Endodermal cell (in vitro differentiated cells): ENCODE measurements around the gene SEPSECS. TPM values are rescaled to one million over a fixed set of nuclear protein-coding genes. Genes with fewer than 3 reads are reported as not detected.

ENCODE experiments used
- DNase-seq: peaks from one replicate; pipeline ENCODE4 v3.0.0-alpha.2; 2017
- H3K27ac ChIP-seq: 2 replicates; pipeline ENCODE4 v1.5.1; 2013; ENCODE audit warnings: mild to moderate bottlenecking, low read depth, low read length, moderate library complexity
- H3K27me3 ChIP-seq: 2 replicates; pipeline ENCODE4 v1.6.1; 2013; ENCODE audit warnings: mild to moderate bottlenecking, low read length, moderate library complexity; ENCODE audit not compliant: insufficient read depth, control insufficient read depth, poor library complexity, severe bottlenecking
- H3K36me3 ChIP-seq: 2 replicates; pipeline ENCODE4 v1.7.0; 2013; ENCODE audit warnings: mild to moderate bottlenecking, low read length, moderate library complexity; ENCODE audit not compliant: control insufficient read depth, insufficient read depth
- H3K4me1 ChIP-seq: one replicate; pipeline ENCODE4 v1.7.0; 2013; ENCODE audit warnings: low read length; ENCODE audit not compliant: control insufficient read depth, insufficient read depth
- H3K4me3 ChIP-seq: 2 replicates; pipeline ENCODE4 v1.5.1; 2013; ENCODE audit warnings: mild to moderate bottlenecking, low read length, moderate library complexity
- H3K9ac ChIP-seq: 2 replicates; pipeline ENCODE4 v1.6.1; 2013; ENCODE audit warnings: mild to moderate bottlenecking, low read length, moderate library complexity; ENCODE audit not compliant: poor library complexity, severe bottlenecking; ENCODE audit errors: extremely low read depth
- H3K9me3 ChIP-seq: 2 replicates; pipeline ENCODE4 v1.6.1; 2013; ENCODE audit warnings: mild to moderate bottlenecking, low read length, moderate library complexity; ENCODE audit not compliant: control insufficient read depth
- H3K27ac Mint-ChIP-seq: 2 replicates; pipeline ENCODE4 v1.8.0; 2020; ENCODE audit warnings: mixed read lengths
- H3K27me3 Mint-ChIP-seq: 2 replicates; pipeline ENCODE4 v1.8.0; 2021; ENCODE audit warnings: mild to moderate bottlenecking, mixed read lengths; ENCODE audit not compliant: insufficient read depth
- H3K36me3 Mint-ChIP-seq: 2 replicates; pipeline ENCODE4 v1.8.0; 2020; ENCODE audit warnings: low read depth, mixed read lengths
- H3K4me1 Mint-ChIP-seq: 2 replicates; pipeline ENCODE4 v1.8.0; 2020; ENCODE audit warnings: mixed read lengths
- H3K4me3 Mint-ChIP-seq: 2 replicates; pipeline ENCODE4 v1.8.0; 2020; ENCODE audit warnings: mild to moderate bottlenecking, moderate library complexity, mixed read lengths
- H3K9me3 Mint-ChIP-seq: 2 replicates; pipeline ENCODE4 v1.8.0; 2020; ENCODE audit warnings: mild to moderate bottlenecking, mixed read lengths
- WGBS, 2 experiments: methylation state at CpG; one replicate each; pipeline versions ENCODE4 v1.1.5 to v1.1.7; 2013; ENCODE audit warnings: missing lambda C conversion rate in 2 of 2, mixed read lengths in 1 of 2; ENCODE audit not compliant: insufficient coverage in 1 of 2, insufficient read length in 1 of 2; 5-methylcytosine and 5-hydroxymethylcytosine counted together
- total RNA-seq, 2 donors: library from RNA; stranded (reverse); fragmentation: NEBNext Ultra II Directional in 1 of 2; extraction: Animal tissue kit (Norgen Biotek cat#: 25700) in 1 of 2; gene quantifications; 2 replicates in 1 of 2; 3 replicates in 1 of 2; pipeline ENCODE4 v1.2.1, GENCODE V29; 2021
- TF ChIP-seq, protein P1 (sequence below): fragments of 200-600 bp; sonication (generic); conservative IDR thresholded peaks from 2 replicates; pipeline ENCODE4 v1.5.0; 2021; ENCODE audit warnings: antibody characterized with exemption, mild to moderate bottlenecking

The SEPSECS gene
- total RNA-seq, 2 donors from 2014 or later = 5.9 to 12.6 TPM

DNA sequence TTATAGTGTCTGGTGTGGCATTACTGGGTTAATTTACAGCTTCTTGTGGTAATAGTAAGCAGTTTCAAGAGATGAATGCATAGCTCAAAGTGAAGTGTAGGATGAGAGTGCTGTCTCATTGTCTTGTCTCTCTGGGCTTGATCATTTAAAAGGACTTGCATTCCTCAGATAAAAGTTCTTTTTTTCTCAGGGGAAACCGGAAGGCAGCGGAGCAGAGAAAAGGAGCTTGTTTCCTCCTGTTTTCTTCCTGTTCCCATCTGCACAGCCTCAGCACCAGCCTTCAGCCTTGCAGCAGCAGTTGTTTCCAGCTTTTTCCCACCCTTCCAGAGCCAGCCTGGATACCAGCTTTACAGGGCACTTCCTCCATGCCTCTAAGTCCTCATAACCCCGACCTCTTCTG, 68.1 kb downstream of the SEPSECS start:
- Mint-ChIP-seq H3K9me3 (peaks cover 19% of the 10 kb centered on the region), H3K36me3 (no peaks in the 10 kb centered on the region), H3K4me1 (peaks cover 9% of the 10 kb centered on the region), H3K27me3 (peaks cover 9% of the 10 kb centered on the region), H3K27ac (peak overlapping the region; percentile 54), H3K4me3 (no peak overlapping the region)
- Histone ChIP-seq H3K9ac (no peak overlapping the region), H3K36me3 (no peaks in the 10 kb centered on the region), H3K9me3 (peaks cover 13% of the 10 kb centered on the region), H3K4me3 (peak overlapping the region; percentile 39), H3K27ac (no peak overlapping the region), H3K4me1 (no peaks in the 10 kb centered on the region), H3K27me3 (no peaks in the 10 kb centered on the region)
- 68 to 80% methylated on average over 2 to 3 of the region's 3 CpGs for WGBS, 2 experiments
- DNase-seq = no peak
- TF ChIP-seq, protein P1, sequence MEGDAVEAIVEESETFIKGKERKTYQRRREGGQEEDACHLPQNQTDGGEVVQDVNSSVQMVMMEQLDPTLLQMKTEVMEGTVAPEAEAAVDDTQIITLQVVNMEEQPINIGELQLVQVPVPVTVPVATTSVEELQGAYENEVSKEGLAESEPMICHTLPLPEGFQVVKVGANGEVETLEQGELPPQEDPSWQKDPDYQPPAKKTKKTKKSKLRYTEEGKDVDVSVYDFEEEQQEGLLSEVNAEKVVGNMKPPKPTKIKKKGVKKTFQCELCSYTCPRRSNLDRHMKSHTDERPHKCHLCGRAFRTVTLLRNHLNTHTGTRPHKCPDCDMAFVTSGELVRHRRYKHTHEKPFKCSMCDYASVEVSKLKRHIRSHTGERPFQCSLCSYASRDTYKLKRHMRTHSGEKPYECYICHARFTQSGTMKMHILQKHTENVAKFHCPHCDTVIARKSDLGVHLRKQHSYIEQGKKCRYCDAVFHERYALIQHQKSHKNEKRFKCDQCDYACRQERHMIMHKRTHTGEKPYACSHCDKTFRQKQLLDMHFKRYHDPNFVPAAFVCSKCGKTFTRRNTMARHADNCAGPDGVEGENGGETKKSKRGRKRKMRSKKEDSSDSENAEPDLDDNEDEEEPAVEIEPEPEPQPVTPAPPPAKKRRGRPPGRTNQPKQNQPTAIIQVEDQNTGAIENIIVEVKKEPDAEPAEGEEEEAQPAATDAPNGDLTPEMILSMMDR = no peak

DNA sequence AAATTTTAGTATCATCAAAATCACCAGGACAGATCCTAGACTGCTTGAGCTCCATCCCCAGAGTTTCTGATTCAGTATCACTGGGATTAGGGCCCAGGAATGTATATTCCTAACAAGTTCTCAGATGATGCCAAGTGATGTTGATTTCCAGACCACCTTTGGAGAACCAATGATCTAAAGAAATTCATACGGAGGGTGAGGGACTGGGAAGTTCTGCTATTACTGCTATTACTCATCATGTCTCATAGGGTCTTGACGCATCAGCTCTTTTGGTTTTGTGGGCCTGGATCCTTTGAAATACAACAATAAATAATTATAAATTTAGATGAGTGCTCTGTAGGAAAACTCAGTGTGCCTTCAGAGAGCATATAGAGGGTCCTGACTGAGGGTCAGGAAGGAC, 69.7 kb downstream of the SEPSECS start:
- H3K27ac ChIP-seq = no peak overlapping the region
- H3K4me1 ChIP-seq = no peaks in the 10 kb centered on the region
- peaks cover 9% of the 10 kb centered on the region for H3K4me1 Mint-ChIP-seq
- no peaks in the 10 kb centered on the region for H3K36me3 ChIP-seq
- H3K4me3 ChIP-seq = no peak overlapping the region
- peaks cover 19% of the 10 kb centered on the region for H3K9me3 Mint-ChIP-seq
- no peak overlapping the region for H3K4me3 Mint-ChIP-seq
- no peak overlapping the region for H3K27ac Mint-ChIP-seq
- H3K9ac ChIP-seq = no peak overlapping the region
- 94% methylated on average over 2 of the region's 2 CpGs; no CpG with 5 or more reads in 1 of the 2 experiments for WGBS, 2 experiments
- peaks cover 13% of the 10 kb centered on the region for H3K9me3 ChIP-seq
- H3K27me3 ChIP-seq = no peaks in the 10 kb centered on the region
- H3K36me3 Mint-ChIP-seq = no peaks in the 10 kb centered on the region
- no peak for DNase-seq
- TF ChIP-seq, protein P1 = no peak
- peaks cover 10% of the 10 kb centered on the region for H3K27me3 Mint-ChIP-seq

DNA sequence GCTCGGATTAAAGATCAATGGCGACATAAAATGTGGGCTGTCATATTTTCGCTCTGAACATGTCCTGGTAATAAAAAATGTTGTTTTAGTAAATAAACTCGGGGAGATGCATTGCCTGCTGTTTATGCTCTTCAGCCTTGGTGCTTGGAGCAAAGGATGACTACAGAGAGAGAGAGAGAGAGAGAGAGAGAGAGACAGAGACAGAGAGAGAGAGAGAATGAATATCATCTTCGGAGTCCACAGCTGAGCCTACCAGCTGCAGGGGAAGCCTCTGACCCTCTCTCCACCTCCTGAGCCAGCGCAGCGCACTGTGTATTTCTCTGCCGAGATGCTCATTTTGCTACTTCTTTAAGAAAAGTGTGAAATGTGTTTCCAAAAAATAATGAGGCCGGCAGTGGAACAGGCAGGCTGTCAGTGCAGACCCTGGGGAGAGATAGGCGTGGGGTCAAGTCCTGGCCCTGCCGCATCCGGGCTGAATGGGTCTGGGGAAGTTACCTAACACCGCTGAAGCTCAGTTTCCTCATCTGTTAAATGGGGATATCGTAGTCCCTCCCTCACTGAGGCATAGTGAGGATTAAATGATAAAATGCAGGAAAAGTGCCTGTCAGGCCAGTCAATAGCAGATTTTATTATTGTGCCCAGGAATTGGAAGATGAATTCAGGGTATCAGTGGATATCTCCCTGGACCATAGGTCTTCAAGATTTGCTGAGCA, 71.0 kb downstream of the SEPSECS start:
- WGBS, 2 experiments = 95 to 96% methylated on average over 7 to 14 of the region's 14 CpGs
- peaks cover 9% of the 10 kb centered on the region for H3K4me1 Mint-ChIP-seq

More for the DNA sequence above, 71.0 kb downstream of the SEPSECS start:
- no peak overlapping the region for H3K27ac Mint-ChIP-seq
- Histone ChIP-seq H3K9ac (no peak overlapping the region), H3K27me3 (no peaks in the 10 kb centered on the region), H3K27ac (no peak overlapping the region), H3K9me3 (peaks cover 13% of the 10 kb centered on the region), H3K4me1 (no peaks in the 10 kb centered on the region), H3K4me3 (no peak overlapping the region), H3K36me3 (no peaks in the 10 kb centered on the region)
- H3K36me3 Mint-ChIP-seq = no peaks in the 10 kb centered on the region
- H3K27me3 Mint-ChIP-seq = peaks cover 10% of the 10 kb centered on the region
- peaks cover 18% of the 10 kb centered on the region for H3K9me3 Mint-ChIP-seq
- TF ChIP-seq, protein P1 = no peak
- DNase-seq = no peak
- no peak overlapping the region for H3K4me3 Mint-ChIP-seq
